Hepatocyte (in vitro differentiated cells): ENCODE measurements around the gene ZNF423.

ENCODE experiments used
- EZH2phosphoT487 ChIP-seq: fragments of 200-600 bp; sonication (generic); IDR thresholded peaks from one replicate; pipeline ENCODE4 v1.6.1; 2018; ENCODE audit warnings: antibody characterized with exemption, mild to moderate bottlenecking, low read depth, moderate library complexity; ENCODE audit not compliant: unreplicated experiment, severe bottlenecking
- TF ChIP-seq, protein P1 (sequence below): fragments of 200-600 bp; sonication (generic); IDR thresholded peaks from 2 replicates; pipeline ENCODE4 v1.5.1; 2016; ENCODE audit warnings: antibody characterized with exemption, mild to moderate bottlenecking; ENCODE audit not compliant: poor library complexity

DNA sequence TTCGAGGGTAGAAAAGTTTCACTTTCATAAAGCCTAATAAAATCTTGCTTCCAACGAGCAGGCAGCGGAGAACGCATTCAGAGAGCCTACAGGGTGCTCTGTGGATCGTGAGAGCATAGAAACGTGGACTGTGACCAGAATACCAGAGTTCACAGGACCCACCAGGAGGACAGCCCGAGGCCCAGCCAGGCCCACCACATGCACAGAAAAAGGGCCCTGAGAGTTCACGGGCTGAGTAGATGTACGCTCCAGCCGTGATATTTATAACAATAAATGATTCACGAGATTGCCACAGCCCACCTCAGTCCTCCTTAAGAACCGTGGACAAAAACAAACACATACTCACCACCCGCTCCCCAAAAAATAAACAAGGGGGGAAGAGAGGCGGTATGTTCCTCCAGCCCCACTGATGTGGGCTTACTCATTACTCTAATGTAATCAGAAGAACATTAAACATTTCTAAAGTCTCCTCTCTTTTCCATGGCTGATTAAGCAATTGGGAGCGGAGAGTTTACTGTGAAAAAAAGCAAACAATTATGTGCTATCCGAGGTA is 275.1 kb downstream of the ZNF423 start:
- TF ChIP-seq EZH2phosphoT487, result no peak
- TF ChIP-seq, protein P1, sequence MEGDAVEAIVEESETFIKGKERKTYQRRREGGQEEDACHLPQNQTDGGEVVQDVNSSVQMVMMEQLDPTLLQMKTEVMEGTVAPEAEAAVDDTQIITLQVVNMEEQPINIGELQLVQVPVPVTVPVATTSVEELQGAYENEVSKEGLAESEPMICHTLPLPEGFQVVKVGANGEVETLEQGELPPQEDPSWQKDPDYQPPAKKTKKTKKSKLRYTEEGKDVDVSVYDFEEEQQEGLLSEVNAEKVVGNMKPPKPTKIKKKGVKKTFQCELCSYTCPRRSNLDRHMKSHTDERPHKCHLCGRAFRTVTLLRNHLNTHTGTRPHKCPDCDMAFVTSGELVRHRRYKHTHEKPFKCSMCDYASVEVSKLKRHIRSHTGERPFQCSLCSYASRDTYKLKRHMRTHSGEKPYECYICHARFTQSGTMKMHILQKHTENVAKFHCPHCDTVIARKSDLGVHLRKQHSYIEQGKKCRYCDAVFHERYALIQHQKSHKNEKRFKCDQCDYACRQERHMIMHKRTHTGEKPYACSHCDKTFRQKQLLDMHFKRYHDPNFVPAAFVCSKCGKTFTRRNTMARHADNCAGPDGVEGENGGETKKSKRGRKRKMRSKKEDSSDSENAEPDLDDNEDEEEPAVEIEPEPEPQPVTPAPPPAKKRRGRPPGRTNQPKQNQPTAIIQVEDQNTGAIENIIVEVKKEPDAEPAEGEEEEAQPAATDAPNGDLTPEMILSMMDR, result no peak
